Left cardiac atrium (tissue), 4 donors: ENCODE measurements around the gene PRKN. TPM values are rescaled to one million over a fixed set of nuclear protein-coding genes. Genes with fewer than 3 reads are reported as not detected.
"Not testable (repeated sequence)": the region's sequence is repeated elsewhere in the genome, so short reads cannot be mapped to it uniquely, and the experiment has no call there.

Experiments
- ATAC-seq, 2 donors: fragments of 200-7000 bp; cut with Tn5 transposase; one replicate each; pipeline ENCODE4 v1.9.1; 2020; ENCODE audit warnings: mild to moderate bottlenecking in 2 of 2, moderate library complexity in 2 of 2
- DNase-seq: peaks from one replicate; pipeline ENCODE4 v3.0.0-alpha.2; 2020
- intact Hi-C, 2 donors: fragments of 100-400 bp; cut with DNase I; formaldehyde crosslinking; loops; one replicate each; pipeline versions ENCODE4 v1.14.1 to v1.15.1; 2022 to 2023
- total RNA-seq, 2 donors: library from RNA; stranded (reverse); fragmentation: NEBNext Ultra II Directional; extraction: Animal tissue kit (Norgen Biotek cat#: 25700); gene quantifications; one replicate each; pipeline ENCODE4 v1.2.1, GENCODE V29; 2021
- donor health status: DM: no; HTN: yes; CAD: no.
- donor health status: DM: no; HTN: yes; CAD: no; lungs with severe emphysema.
- donor health status: DM: yes; HTN: yes; CAD: no.
- donor health status: Dilated cardiomyopathy.

Gene PRKN
- total RNA-seq, 2 donors from 2014 or later, result 13.8 to 22.2 TPM

DNA sequence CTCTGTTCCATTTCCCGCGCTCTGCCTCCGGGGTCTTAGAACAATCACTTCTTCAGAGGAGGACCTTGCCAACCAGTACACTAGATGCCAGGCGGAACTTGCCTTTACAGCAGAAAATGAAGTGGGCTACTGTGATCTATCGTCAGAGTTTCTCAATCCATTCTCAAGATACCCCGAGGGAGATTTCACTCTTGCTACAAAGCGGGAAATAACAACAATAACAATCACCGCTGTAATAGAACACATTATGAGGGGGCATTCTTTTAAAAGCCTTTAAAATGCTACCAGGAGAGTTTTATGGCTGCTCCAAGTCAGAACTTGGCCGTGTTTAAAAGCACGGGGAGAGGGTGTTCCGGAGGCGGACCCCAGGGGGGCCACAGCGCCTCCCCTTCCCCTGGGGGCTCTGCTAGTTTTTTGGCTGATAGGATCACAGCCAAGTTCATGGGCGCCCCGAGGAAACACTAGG is 836.7 kb downstream of the PRKN start:
- DNase-seq (no peak), ATAC-seq (no peak)
- intact Hi-C loops, result no loop called here

DNA sequence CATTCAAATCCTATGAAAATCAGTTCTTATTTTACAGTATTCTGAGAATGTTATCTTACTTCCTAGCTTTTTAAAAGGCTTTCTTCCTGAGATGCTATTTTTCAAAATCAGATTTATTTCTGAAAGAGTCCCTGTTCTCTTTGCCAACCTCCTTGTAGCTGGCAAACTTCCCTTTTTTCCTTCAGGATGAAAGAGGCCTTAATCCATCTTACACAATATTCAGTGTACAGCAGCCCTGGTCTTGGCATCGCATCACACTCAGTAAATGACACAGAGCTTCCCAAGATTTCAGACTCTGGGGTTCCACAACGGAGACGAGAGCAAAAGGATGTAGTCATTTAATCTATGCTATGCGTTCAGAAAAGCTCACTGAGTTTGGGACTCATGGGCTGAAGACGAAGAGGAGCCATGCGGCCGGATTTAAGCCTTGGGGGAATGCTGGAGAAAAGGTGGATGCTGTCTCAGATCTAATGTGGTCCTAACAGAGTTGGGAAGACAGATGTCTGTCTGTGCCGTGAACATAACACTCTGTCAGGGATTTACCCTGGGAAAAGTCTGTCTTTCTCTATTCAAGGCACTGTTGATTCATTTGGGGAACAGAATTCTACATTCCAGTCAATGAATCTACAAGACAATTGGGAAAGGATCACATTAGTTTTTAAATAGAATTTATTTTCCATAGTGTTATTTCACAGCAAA is 837.3 kb downstream of the PRKN start:
- peak; percentile 26 for DNase-seq
- no peak for ATAC-seq
- intact Hi-C loops, result no loop called here

DNA sequence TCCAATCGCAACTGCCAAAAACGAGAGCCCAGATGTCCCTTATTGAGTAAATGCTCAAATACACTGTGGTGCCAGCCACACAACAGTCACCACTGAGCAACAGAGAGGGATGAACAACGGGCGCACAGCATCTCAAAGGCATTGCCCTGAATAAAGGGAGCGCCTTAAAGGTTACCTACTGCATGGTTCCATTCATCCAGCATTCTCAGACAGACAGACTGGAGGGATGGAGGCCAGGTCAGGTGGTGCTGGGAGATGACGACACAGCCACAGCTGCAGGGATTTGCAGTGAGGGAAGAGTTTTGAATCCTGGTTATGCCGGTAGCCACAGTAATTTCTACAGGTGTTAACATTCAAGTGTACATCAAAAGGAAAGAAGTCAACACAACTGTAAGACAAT is 838.2 kb downstream of the PRKN start:
- ATAC-seq, result no peak
- intact Hi-C loops, result no loop called here

DNA sequence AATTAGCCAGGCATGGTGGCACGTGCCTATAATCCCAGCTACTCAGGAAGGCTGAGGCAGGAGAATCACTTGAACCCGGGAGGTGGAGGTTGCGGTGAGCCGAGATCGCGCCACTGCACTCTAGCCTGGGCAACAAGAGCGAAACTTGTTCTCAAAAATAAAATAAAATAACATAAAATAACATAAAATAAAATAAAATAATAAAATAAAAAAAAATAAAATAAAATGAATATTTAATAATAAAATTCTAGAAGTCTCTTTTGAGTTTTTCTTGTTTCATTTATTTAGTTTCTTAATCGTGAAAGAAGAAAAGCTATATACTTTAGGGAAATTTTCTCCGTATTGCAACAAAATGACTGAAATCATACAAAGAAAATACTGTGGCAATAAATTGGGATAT is 841.0 kb downstream of the PRKN start:
- DNase-seq, intact Hi-C loops, ATAC-seq: not testable (repeated sequence)

More for the DNA sequence above, 838.2 kb downstream of the PRKN start:
- no peak for DNase-seq

DNA sequence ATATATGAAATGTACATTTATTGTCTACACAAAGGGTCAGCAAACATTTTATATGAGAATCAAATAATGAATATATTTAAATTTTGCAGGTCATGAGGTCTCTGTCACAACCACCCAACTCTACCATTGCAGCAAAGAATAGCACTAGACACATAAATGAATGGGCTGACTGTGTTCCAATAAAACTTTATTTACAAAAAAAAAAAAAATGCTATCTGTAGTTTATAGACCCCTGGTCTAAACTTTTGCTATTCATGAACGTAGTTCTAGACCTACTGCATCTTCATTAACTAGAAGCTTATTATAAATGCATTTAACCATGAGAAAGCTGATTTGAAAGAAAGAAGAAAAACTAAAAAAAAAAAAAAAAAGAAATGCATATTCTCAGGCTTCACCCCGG is 842.8 kb downstream of the PRKN start:
- no peak for ATAC-seq
- DNase-seq, result no peak
- intact Hi-C loops, result no loop called here

DNA sequence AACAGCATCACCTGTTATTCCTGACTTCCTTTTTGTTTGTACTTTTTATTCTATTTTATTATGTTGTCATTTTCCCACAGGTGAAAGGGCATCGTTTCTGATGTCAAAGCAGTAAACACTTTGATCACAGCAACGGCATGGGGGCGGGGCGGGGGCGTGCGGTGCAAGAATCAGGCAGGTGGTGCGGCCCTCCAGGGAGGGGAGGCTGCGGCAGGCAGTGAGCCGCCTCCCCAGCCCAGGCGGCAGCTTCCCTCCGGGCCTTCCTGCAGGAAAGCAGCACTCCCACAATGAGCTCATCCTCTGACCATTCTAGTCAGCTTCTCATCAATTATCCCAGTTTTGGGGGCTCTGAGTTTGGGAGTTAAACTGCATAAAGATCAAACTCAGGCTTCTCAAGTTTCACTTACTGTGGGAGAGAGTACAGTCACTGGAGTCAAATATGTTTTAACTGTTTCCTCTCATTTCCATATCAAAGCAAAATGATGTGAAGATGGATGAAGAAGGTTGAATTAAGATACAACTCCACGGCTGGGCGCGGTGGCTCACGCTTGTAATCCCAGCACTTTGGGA is 845.3 kb downstream of the PRKN start:
- DNase-seq (no peak), ATAC-seq (no peak)
- intact Hi-C loops, result no loop called here

DNA sequence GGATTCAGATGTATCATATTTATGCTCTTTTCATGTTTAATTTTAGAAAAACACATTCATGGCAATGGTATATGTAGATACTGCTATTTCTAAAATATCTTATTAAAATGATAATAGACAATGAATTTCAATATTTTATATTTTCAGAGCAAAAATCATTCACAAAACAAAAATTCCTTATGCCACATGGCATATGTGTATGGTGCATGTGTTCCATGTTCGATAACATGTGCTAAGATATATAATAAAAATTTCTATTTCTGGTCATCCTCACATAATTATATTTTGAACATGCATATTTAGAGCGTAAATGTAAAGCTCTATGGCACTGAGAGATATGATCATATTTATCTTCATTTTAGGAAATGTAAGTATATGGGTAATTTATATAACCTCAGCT is 847.5 kb downstream of the PRKN start:
- intact Hi-C loops, result no loop called here
- no peak for ATAC-seq
- no peak for DNase-seq

DNA sequence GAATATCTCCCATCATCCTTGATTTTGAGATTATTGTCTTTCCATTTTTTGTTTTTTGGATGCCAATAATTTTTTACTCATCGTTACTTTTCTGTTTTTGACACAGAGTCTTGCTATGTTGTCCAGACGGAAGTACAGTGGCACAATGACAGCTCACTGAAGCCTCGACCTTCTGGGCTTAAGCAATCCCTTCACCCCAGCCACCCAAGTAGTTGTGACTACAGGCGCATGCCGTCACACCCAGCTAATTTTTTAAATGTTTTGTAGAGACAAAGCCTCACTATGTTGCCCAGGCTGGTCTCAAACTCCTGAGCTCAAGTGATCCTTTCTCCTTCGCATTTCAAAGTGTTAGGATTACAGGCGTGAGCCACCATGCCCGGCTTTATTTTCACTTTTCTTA is 851.3 kb downstream of the PRKN start:
- intact Hi-C loops, result loop anchor here in 1 of 2 donors (10.0 kb wide), 1 partner anchor 129 kb away; no protein-coding TSS in a partner anchor
- ATAC-seq, result no peak
- no peak for DNase-seq

DNA sequence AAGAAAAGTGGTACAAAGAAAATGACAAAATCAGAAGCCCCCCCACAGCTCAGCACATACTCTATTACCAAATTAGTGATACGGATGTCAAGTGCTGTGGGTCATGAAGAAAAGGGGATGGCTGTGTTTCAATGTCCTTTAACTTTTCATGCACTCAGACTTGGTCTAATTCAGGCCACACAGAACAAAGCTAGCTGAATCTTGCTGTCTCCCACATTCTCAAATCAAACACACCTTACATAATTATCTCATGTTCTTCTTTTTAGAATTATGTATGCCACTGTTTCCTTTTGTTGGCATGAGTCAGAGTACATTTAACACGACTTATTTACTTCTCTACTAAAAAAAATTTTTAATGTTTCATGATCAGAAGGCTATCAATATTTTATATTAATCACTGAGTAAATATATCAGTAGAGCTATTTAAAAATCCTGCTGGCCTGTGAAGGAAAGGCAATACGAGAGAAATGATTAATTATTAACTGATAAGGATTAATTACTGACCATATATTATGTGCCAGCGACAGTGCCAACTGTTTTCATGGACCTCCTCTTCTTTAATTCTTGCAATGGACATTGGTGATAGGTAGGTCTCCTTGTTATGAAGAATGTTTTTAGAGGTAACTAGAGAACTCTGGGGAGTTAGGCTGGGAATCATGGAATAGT is 857.2 kb downstream of the PRKN start:
- no peak for ATAC-seq
- no peak for DNase-seq
- intact Hi-C loops, result loop anchor here in 1 of 2 donors (10.0 kb wide), 1 partner anchor 134 kb away; no protein-coding TSS in a partner anchor

DNA sequence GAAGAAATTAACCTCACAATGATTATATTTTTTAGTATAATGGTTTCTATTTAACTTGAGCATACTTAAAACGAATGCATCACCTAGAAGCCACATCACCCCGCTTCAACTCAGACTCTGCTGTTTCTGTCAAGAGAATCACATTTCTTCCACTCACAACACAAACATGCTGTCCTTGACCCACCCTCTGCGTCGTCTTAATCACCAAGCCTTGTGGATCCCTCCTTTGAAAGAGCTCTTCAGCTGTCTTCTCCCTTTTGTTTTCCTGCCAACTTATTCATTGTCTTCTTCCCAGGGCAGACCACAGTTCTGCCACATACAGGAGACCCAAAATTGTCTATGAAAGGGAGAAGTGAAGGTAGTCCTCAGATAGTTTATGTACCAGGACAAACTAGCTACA is 858.1 kb downstream of the PRKN start:
- DNase-seq (no peak), ATAC-seq (no peak)
- intact Hi-C loops, result no loop called here

DNA sequence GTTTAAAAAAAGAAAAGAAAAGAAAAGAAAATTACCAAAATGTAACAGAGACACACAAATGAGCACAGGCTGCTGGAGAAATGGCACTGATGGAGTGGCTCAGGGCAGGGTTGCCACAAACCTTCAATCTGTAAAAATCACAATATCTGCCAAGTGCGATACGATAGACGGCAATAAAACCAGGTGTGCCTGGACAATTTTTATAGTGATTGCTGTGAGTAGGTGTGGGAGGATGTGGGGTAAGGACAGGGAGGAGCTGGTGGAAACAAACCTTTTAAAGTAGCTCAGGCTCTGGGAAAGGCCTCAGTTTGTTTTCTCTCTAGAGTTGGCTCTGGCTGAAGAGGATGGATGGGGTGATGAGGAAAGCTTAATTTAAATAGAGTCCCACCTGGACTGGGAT is 861.0 kb downstream of the PRKN start:
- DNase-seq, result no peak
- ATAC-seq, result no peak
- intact Hi-C loops, result no loop called here

DNA sequence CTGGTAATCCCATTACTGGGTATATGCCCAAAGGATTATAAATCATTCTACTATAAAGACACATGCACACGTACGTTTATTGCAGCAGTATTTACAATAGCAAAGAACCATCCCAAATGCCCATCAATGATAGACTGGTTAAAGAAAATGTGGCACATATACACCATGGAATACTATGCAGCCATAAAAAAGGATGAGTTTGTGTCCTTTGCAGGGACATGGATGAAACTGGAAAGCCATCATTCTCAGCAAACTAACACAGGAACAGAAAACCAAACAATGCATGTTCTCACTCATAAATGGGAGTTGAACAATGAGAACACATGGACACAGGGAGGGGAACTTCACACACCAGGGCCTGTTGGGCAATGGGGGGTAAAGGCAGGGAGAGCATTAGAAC is 866.5 kb downstream of the PRKN start:
- ATAC-seq, intact Hi-C loops, DNase-seq: not testable (repeated sequence)

DNA sequence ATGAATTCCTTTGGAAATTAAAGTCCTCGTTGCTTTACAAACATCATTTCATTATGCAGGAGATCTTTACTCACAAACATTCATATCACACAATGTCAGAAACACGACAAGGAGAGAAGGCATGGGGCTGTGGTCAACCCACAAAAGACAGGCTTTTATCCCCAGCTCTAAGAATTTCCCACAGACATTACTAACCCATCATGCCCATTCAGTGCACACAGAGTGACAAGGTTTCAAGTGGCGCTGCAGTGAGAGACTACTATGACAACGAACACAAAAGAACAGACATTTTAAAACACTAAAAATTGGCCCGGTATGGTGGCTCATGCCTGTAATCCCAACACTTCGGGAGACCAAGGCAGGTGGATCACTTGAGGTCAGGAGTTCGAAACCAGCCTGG is 873.9 kb downstream of the PRKN start:
- ATAC-seq, result no peak

DNA sequence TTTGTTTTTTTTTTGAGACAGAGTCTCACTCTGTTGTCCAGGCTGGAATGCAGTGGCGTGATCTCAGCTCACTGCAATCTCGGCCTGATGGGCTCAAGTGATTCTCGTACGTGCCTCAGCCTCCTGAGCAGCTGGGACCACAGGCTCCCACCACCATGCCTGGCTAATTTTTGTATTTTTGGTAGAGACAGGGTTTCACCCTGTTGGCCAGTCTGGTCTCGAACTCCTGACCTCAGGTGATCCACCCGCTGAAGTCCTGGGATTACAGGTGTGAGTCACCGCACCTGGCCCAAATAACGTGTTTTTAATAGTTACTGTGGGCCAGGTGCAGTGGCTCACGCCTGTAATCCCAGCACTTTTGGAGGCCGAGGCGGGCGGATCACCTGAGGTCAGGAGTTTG is 876.1 kb downstream of the PRKN start:
- ATAC-seq, intact Hi-C loops: not testable (repeated sequence)

More for the DNA sequence above, 873.9 kb downstream of the PRKN start:
- DNase-seq, result no peak
- intact Hi-C loops, result no loop called here

DNA sequence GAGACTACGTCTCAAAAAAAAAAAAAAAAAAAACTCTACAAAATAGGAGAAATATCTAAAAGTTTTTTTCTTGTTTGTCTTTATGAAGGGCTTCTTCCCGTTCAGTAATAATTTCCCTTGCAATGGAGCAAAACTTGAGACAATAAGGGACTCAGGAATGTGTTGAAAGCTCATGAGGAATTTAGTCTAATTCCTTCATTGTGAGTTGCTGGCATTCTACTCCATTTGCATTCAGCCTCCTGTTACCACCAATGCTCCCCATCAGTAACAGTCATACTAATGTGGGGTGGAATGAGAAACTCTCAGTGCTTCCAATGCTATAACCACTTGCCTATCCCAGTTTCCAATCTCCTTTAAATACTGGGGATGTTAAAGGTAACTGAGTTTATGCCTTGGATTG is 877.0 kb downstream of the PRKN start:
- DNase-seq (no peak), ATAC-seq (no peak)
- intact Hi-C loops, result no loop called here

More for the DNA sequence above, 876.1 kb downstream of the PRKN start:
- DNase-seq, result not testable (repeated sequence)

DNA sequence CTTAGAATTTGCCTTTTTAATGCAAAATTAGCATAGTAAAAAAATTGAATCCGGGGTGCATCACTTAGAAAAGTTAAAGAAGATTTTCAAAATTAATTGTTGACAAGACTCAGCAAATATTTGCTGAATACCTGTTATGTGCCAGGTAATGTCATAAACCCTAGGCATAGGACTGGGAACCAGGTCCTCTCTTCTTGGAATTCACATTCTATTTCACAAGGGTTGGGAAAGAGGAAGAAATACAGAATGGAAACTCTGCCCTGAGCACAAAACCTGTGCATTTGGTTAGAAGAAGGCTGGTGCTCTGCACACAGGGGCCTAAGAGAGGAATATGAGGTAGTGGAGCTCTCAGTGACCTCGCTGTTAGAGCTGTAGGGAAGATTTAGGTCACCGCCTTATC is 879.9 kb downstream of the PRKN start:
- ATAC-seq, result no peak
- intact Hi-C loops, result no loop called here
- DNase-seq, result no peak

DNA sequence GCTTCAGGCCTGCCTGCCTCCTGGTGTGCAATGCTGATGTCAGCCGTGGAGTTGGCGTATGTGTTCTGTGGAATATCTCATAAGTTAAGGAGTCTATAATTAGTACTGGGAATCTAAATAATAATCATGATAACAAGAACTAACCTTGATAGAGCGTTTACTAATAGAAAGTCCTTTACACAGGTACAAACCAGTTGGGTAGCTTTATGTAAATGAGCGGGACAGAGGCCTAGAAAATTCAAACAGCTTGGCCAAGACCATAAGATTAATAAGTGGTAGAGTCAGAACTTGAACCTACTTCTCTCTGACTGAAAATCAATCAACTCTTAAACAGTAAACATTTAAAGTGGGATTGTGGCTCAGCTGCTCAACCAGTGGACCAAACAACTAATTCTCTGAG is 882.8 kb downstream of the PRKN start:
- intact Hi-C loops, result no loop called here
- no peak for ATAC-seq
- DNase-seq, result no peak

DNA sequence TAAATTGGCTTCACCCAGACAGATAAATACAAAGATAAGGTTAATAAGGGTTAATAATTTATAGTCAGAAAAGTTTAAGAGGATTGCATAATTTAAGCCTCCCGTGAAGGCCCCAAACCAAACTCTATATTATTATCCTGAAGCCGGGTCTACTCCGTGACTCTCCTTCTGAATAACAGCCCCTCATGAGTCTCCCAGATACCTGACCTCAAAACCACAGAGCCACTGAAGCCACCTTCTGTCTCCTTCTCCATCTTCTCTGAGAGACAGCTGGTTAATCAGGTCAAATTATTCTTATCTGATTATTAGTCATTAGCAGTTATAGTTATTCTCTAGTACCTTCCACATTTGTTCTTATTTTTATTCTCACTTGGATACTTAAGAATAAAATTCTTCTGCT is 884.5 kb downstream of the PRKN start:
- no peak for DNase-seq
- no peak for ATAC-seq
- intact Hi-C loops, result no loop called here

DNA sequence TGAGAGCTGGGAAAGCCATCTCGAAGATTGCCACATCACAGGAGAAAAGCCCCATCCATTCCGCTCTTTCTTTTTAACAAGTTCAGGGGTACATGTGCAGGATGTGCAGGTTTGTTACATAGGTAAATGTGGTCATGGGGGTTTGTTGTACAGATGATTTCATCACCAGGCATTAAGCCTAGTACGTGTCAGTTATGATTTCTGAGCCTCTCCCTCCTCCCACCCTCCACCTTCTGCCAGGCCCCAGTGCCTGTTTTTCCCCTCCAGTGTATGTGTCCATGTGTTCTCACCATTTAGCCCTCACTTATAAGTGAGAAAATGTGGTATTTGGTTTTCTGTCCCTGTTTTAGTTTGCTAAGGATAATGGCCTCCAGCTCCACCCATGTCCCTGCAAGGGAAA is 887.2 kb downstream of the PRKN start:
- DNase-seq, result no peak
- ATAC-seq, result no peak
- intact Hi-C loops, result no loop called here

DNA sequence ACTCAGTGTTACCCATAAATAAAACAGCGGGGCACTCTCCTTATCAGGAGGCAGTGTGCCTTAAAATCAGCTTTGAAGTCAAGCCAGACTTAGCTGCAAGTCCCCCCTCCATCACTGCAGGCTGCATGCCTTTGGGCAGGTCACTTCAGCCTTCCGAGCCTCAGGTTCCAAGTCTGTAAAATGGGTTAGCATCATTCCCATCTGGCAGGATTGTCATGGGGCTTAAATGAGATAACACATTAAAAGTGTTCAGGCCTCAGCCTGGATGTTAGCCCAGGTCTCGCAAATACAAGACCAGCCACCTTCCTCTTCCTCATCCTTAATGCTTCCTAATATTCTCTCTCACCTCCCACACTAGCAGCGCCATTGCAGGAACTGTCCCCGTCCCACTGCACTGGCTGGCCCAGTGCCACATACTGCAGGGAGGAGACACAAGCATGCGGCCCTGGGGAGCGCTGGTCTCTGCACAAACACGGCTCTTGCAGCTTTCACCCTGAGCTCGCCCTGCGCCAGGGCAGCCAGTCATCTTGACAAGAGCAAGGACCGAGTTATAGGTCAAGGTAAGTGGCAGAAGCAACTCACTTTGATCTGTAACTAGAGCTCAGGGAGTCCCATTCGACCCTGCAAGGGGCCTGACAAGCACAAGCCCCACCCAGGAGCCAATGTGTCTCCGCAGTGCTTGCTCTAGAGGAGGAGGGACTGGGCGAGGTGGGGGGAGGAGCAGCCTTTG is 889.1 kb downstream of the PRKN start:
- DNase-seq (no peak), ATAC-seq (no peak)
- intact Hi-C loops, result no loop called here
